NT2/D1 (cell line): ENCODE measurements around the gene REXO1.
"Not testable (repeated sequence)": the region's sequence is repeated elsewhere in the genome, so short reads cannot be mapped to it uniquely, and the experiment has no call there.

Experiments used
- DNase-seq: peaks from one replicate; pipeline ENCODE4 v3.0.0-alpha.2; 2011; ENCODE audit warnings: low read depth, low spot score
- H3K27me3 ChIP-seq: 2 replicates; pipeline ENCODE4 v1.6.0; 2011; ENCODE audit warnings: mild to moderate bottlenecking; ENCODE audit not compliant: insufficient read length, insufficient read depth
- H3K36me3 ChIP-seq: 2 replicates; pipeline ENCODE4 v1.6.1; 2011; ENCODE audit warnings: mild to moderate bottlenecking, low read length, mixed read lengths; ENCODE audit not compliant: insufficient read depth, insufficient read length
- H3K4me1 ChIP-seq: 2 replicates; pipeline ENCODE4 v1.5.1; 2011; ENCODE audit not compliant: insufficient read depth, insufficient read length
- H3K4me3 ChIP-seq: 2 replicates; pipeline ENCODE4 v1.5.1; 2011; ENCODE audit warnings: low read depth; ENCODE audit not compliant: insufficient read length
- H3K9ac ChIP-seq: 2 replicates; pipeline ENCODE4 v1.6.0; 2011; ENCODE audit warnings: low read depth; ENCODE audit not compliant: insufficient read length
- H3K9me3 ChIP-seq: 2 replicates; pipeline ENCODE4 v1.5.1; 2011; ENCODE audit warnings: mild to moderate bottlenecking, low read length; ENCODE audit not compliant: insufficient read depth
- SUZ12 ChIP-seq: IDR thresholded peaks from 2 replicates; pipeline ENCODE4 v1.6.1; 2011; ENCODE audit not compliant: insufficient read length, insufficient read depth; ENCODE audit errors: extremely low read depth
- YY1 ChIP-seq: IDR thresholded peaks from 2 replicates; pipeline ENCODE4 v1.6.1; 2011; ENCODE audit not compliant: insufficient read length, insufficient read depth
- ZNF274 ChIP-seq: IDR thresholded peaks from 2 replicates; pipeline ENCODE4 v1.6.1; 2011; ENCODE audit warnings: mild to moderate bottlenecking, low read depth, low read length

REXO1 gene, protein sequence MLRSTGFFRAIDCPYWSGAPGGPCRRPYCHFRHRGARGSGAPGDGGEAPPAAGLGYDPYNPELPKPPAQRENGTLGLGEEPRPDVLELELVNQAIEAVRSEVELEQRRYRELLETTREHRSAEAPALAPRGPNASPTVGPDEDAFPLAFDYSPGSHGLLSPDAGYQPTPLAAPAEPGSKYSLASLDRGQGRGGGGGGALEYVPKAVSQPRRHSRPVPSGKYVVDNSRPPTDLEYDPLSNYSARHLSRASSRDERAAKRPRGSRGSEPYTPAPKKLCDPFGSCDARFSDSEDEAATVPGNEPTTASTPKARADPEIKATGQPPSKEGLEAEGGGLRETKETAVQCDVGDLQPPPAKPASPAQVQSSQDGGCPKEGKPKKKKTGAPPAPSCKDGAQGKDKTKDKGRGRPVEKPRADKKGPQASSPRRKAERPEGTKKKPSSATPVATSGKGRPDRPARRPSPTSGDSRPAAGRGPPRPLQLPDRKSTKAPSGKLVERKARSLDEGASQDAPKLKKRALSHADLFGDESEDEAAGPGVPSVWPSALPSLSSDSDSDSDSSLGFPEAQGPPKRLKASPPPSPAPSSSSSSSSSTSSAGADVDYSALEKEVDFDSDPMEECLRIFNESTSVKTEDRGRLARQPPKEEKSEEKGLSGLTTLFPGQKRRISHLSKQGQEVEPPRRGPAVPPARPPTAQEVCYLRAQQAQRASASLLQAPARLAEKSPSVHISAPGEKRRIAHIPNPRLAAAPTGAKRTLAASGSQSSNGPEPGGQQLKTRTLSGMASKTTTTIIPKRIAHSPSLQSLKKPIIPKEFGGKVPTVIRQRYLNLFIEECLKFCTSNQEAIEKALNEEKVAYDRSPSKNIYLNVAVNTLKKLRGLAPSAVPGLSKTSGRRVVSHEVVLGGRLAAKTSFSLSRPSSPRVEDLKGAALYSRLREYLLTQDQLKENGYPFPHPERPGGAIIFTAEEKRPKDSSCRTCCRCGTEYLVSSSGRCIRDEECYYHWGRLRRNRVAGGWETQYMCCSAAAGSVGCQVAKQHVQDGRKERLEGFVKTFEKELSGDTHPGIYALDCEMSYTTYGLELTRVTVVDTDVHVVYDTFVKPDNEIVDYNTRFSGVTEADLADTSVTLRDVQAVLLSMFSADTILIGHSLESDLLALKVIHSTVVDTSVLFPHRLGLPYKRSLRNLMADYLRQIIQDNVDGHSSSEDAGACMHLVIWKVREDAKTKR

DNA sequence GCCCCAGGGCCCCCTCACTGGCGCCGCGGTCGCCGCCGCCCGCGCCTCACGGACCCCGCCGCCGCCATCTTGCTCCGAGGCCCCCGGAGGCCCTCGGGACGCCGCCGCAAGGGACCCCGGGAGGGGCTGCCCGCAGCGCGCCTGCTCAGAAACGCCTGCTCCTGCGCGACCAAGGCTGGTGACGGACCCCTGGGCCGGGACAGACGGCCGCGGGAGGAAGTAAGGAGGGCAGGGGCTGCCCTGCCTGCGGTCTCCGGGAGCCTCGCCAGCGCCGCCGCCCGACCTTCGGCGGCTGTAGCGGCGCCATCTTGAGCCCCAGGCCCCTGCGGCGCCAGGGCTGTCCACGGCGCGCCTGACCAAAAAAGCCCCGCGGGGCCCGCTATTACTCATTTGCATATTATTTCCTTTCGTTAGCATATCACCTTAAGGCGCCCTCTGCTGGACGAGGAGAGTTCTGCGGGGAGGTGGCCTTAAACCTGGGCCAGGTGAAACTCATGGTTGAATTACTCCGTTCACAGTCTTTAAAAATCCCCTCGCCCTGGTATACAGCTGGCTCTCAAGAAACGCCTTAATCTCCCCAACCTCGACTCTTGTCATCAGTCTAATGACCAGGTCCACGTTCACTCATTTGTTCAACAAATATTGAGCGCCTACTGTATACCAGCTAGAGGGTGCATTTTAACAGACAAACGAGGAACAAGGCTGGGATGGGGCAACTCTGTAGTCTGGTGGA is at the start of gene REXO1:
TSS of gene REXO1 (minus strand) at position 85 of the 733 bp plus-strand sequence. CDS start 125 bp downstream, outside the sequence.
- TF ChIP-seq ZNF274 (no peak), YY1 (peak; percentile 81)
- peak within 1 kb of the TSS; percentile 98 for H3K9ac ChIP-seq
- H3K4me3 ChIP-seq, result peak within 1 kb of the TSS; percentile 98
- DNase-seq, result peak; percentile 93
- H3K9me3 ChIP-seq, result no peaks in the 10 kb centered on the region
- no peaks in the 10 kb centered on the region for H3K27me3 ChIP-seq
- H3K4me1 ChIP-seq, result peaks cover 25% of the 10 kb centered on the region
- peaks cover 52% of the 10 kb centered on the region for H3K36me3 ChIP-seq

DNA sequence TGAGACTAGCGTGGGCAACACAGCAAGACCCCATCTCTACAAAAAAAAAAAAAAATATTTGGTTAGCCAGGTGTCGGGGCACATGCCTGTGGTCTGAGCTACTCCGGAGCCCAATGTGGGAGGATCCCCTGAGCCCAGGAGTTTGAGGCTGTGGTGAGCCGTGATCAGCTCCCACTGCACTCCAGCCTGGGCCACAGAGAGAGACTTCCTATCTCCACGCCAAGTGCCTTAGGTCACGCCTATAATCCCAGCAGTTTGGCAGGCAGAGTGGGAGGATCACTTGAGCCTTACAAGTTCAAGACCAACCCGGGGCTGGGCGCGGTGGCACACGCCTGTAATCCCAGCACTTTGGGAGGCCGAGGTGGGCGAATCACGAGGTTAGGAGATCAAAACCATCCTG is 48.2 kb upstream of the REXO1 start:
- peaks cover 5% of the 10 kb centered on the region for H3K4me1 ChIP-seq
- no peak overlapping the region for H3K9ac ChIP-seq
- H3K4me3 ChIP-seq, result no peak overlapping the region
- no peak for TF ChIP-seq ZNF274
- TF ChIP-seq SUZ12, result no peak
- TF ChIP-seq YY1, result no peak
- no peaks in the 10 kb centered on the region for H3K9me3 ChIP-seq
- no peaks in the 10 kb centered on the region for H3K36me3 ChIP-seq
- no peak for DNase-seq
- H3K27me3 ChIP-seq, result no peaks in the 10 kb centered on the region

DNA sequence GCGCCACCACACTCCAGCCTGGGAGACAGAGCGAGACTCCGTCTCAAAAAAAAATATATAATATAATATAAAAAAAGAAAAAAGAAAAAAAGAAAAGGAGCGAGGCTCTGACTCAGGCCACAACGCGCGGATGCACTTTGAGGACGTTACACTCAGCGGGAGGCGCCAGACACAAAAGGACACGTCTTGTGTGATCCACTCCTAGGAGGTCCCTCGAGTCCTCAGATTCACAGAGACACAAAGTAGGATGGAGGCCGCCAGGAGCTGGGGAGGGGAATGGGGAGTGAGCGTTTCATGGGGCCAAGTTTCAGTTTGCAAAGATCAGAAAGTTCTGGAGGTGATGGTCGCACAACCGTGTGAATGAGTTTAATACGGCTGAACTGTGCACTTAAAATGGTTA is 45.5 kb upstream of the REXO1 start:
- TF ChIP-seq YY1, result no peak
- no peak for TF ChIP-seq ZNF274
- no peak for TF ChIP-seq SUZ12
- Histone ChIP-seq H3K4me3 (no peak overlapping the region), H3K27me3 (no peaks in the 10 kb centered on the region), H3K36me3 (no peaks in the 10 kb centered on the region), H3K9ac (no peak overlapping the region), H3K9me3 (no peaks in the 10 kb centered on the region), H3K4me1 (peaks cover 5% of the 10 kb centered on the region)
- no peak for DNase-seq

DNA sequence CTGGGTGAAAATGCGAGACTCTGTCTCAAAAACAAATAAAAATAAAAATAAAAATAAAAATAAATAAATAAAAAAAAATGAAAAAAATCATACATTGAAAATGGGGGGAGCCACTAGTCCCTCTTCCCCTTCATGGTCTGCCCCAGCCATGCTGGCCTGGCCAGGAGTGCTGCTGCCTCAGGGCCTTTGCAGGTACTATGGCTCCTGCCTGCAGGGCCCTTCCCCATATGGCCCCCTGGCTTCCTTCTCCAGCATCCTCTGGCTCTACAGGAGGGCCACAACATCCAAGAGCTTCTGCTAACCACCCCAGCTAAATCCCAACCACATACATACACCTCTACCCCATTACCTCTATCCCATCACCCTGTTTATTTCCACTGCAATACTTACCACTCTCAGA is 41.6 kb upstream of the REXO1 start:
- DNase-seq, result no peak
- Histone ChIP-seq H3K36me3 (no peaks in the 10 kb centered on the region), H3K9me3 (no peaks in the 10 kb centered on the region), H3K27me3 (no peaks in the 10 kb centered on the region), H3K4me3 (no peak overlapping the region), H3K4me1 (peaks cover 5% of the 10 kb centered on the region), H3K9ac (no peak overlapping the region)
- no peak for TF ChIP-seq YY1
- TF ChIP-seq SUZ12, result no peak
- TF ChIP-seq ZNF274, result no peak

DNA sequence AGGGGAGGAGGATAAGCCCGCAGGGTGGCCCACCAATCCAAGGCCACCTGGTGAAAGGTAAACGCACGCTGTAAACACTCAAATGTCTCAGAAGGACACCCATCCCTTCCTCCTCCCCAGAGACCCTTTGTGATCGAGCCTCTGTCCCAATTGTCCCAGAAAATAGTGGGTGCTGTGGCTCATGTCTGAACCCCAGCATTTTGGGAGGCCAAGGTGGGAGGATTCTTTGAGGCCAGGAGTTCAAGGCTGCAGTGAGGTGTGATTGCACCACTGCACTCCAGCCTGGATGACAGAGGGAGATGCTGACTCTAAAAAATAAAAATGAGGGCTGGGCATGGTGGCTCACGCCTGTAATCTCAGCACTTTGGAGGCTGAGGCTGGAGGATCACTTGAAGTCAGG is 40.1 kb upstream of the REXO1 start:
- no peak for TF ChIP-seq SUZ12
- TF ChIP-seq ZNF274, result no peak
- Histone ChIP-seq H3K9ac (peak overlapping the region; percentile 33), H3K4me3 (no peak overlapping the region), H3K4me1 (peaks cover 13% of the 10 kb centered on the region), H3K36me3 (no peaks in the 10 kb centered on the region), H3K27me3 (no peaks in the 10 kb centered on the region), H3K9me3 (no peaks in the 10 kb centered on the region)
- no peak for DNase-seq

DNA sequence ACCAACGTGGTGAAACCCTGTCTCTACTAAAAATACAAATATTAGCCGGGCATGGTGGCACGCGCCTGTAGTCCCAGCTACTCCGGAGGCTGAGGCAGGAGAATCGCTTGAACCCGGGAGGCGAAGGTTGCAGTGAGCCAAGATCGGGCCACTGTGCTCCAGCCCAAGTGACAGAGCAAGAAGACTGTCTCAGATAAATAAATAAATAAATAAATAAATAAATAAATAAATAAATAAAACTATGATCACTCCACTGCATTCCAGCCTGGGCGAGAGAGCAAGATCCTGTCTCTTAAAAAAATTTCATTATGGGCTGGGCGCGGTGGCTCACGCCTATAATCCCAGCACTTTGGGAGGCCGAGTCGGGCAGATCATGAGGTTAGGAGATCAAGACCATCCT is 38.1 kb upstream of the REXO1 start:
- not testable (repeated sequence) for DNase-seq, H3K9ac ChIP-seq, H3K4me3 ChIP-seq, H3K27me3 ChIP-seq, H3K9me3 ChIP-seq
- Histone ChIP-seq H3K4me1 (peaks cover 21% of the 10 kb centered on the region), H3K36me3 (peaks cover 12% of the 10 kb centered on the region)

DNA sequence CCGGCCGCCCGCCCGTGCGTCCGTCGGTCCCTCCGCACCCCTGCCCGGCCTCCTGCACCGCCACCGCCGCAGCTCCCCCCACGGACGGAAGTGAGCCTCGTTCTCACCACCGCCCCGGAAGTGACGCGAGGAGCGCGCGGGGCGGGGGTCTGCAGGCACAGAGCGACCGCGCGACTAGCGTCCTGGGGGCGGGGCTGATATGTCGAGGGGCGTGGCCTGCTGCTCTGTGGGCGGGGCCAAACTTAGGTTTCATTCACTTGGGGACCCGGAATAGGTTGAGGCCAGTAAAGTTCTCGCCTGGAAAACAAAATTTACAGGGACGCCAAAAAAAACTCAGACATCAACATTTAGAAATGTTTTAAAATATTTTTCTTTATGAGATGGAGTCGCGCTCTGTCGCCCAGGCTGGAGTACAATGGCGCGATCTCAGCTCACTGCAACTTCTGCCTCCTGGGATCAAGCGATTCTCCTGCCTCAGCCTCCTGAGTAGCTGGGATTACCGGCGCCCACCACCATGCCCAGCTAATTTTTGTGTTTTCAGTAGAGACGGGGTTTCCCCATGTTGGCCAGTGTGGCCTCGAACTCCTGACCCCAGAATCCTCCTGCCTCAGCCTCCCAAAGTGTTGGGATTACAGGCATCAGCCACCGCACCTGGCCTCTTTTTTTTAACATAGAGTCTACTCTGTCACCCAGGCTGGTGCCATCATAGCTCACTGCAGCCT is 37.3 kb upstream of the REXO1 start, which contains the start of gene ABHD17A:
TSS of gene ABHD17A (minus strand) at position 99 of the 722 bp plus-strand sequence. CDS start 3,930 bp downstream, outside the sequence.
- H3K4me3 ChIP-seq, result peak within 1 kb of the TSS; percentile 97
- peaks cover 21% of the 10 kb centered on the region for H3K4me1 ChIP-seq
- not testable (repeated sequence) for H3K27me3 ChIP-seq, H3K9me3 ChIP-seq
- peaks cover 17% of the 10 kb centered on the region for H3K36me3 ChIP-seq
- DNase-seq, result peak; percentile 91
- peak within 1 kb of the TSS; percentile 99 for H3K9ac ChIP-seq
